IMR-90 (cell line): ENCODE measurements around the gene MYH3. TPM values are rescaled to one million over a fixed set of nuclear protein-coding genes. Genes with fewer than 3 reads are reported as not detected.

ENCODE experiments used
- ATAC-seq: fragments of 200-7000 bp; cut with Tn5 transposase; 2 replicates; pipeline ENCODE4 v1.9.1; 2020; ENCODE audit warnings: low read depth, mild to moderate bottlenecking, moderate library complexity
- BruUV-seq: library from RNA; stranded (reverse); fragments of 400-500 nt; replicated peaks from 2 replicates; lab custom pipeline; 2021; lab: Mats Ljungman, UMichigan
- CTCF ChIA-PET: fragments of 300-600 bp; formaldehyde crosslinking; extraction: SDS; loops from one replicate; lab custom pipeline; 2021; ENCODE audit warnings: antibody characterized with exemption; lab: Yijun Ruan, JAX
- POLR2A ChIA-PET: fragments of 300-600 bp; sonication (Branson Sonifier 250); formaldehyde crosslinking; loops from one replicate; lab custom pipeline; 2022; ENCODE audit warnings: antibody characterized with exemption; ENCODE audit not compliant: unreplicated experiment; lab: Charles Lee
- DNase-seq: peaks from one replicate; pipeline ENCODE4 v3.0.0; 2013
- H2AFZ ChIP-seq: replicated peaks from 2 replicates; pipeline ENCODE3; 2013; ENCODE audit warnings: low read length, mild to moderate bottlenecking; ENCODE audit not compliant: poor library complexity
- H2AK5ac ChIP-seq: 2 replicates; pipeline ENCODE4 v1.6.1; 2013; ENCODE audit warnings: low read depth, low read length, inconsistent platforms
- H2AK9ac ChIP-seq: replicated peaks from 2 replicates; pipeline ENCODE3; 2013; ENCODE audit warnings: mild to moderate bottlenecking, low read depth, low read length, moderate library complexity; ENCODE audit not compliant: poor library complexity
- H2BK120ac ChIP-seq: 2 replicates; pipeline ENCODE4 v1.6.1; 2013; ENCODE audit warnings: low read depth, low read length, inconsistent platforms
- H2BK15ac ChIP-seq: 3 replicates; pipeline ENCODE4 v1.6.1; 2013; ENCODE audit warnings: low read depth, low read length, inconsistent platforms
- H2BK20ac ChIP-seq: 2 replicates; pipeline ENCODE4 v1.6.1; 2013; ENCODE audit warnings: low read depth, mild to moderate bottlenecking, inconsistent platforms, low read length, moderate library complexity
- H2BK5ac ChIP-seq: 2 replicates; pipeline ENCODE4 v1.6.1; 2013; ENCODE audit warnings: mild to moderate bottlenecking, low read depth, low read length, inconsistent platforms; ENCODE audit not compliant: poor library complexity, severe bottlenecking
- H3K14ac ChIP-seq: replicated peaks from 2 replicates; pipeline ENCODE4 v1.6.1; 2013; ENCODE audit warnings: low read depth, low read length, inconsistent platforms
- H3K18ac ChIP-seq: 2 replicates; pipeline ENCODE4 v1.6.1; 2013; ENCODE audit warnings: low read depth, low read length, control low read depth
- H3K23ac ChIP-seq: 2 replicates; pipeline ENCODE4 v1.6.1; 2013; ENCODE audit warnings: low read depth, low read length, inconsistent platforms
- H3K27ac ChIP-seq: 2 replicates; pipeline ENCODE4 v1.5.1; 2013; ENCODE audit warnings: mild to moderate bottlenecking, control low read depth, low read length; ENCODE audit not compliant: insufficient read depth
- H3K27me3 ChIP-seq: 2 replicates; pipeline ENCODE4 v1.6.1; 2013; ENCODE audit warnings: low read length; ENCODE audit not compliant: control insufficient read depth, insufficient read depth
- H3K36me3 ChIP-seq: 2 replicates; pipeline ENCODE4 v1.6.1; 2013; ENCODE audit warnings: low read length, mixed read lengths; ENCODE audit not compliant: control insufficient read depth, insufficient read depth
- H3K4ac ChIP-seq: 2 replicates; pipeline ENCODE4 v1.6.1; 2013; ENCODE audit warnings: low read depth, low read length, inconsistent platforms
- H3K4me1 ChIP-seq: 2 replicates; pipeline ENCODE4 v1.6.1; 2013; ENCODE audit warnings: low read length, mixed read lengths; ENCODE audit not compliant: control insufficient read depth, insufficient read depth
- H3K4me2 ChIP-seq: 2 replicates; pipeline ENCODE4 v1.6.1; 2013; ENCODE audit warnings: low read depth, mild to moderate bottlenecking, control low read depth, low read length, moderate library complexity
- H3K4me3 ChIP-seq: 2 replicates; pipeline ENCODE4 v1.5.1; 2013; ENCODE audit warnings: low read depth, mild to moderate bottlenecking, control low read depth, low read length, moderate library complexity; ENCODE audit not compliant: insufficient read depth
- H3K56ac ChIP-seq: 2 replicates; pipeline ENCODE4 v1.6.1; 2013; ENCODE audit warnings: low read length, inconsistent platforms; ENCODE audit not compliant: insufficient read depth; ENCODE audit errors: extremely low read depth
- H3K79me1 ChIP-seq, 2 experiments: 2 replicates each; pipeline ENCODE4 v1.6.1; 2013; ENCODE audit warnings: low read length in 2 of 2, inconsistent platforms in 1 of 2, low read depth in 1 of 2
- H3K9ac ChIP-seq: 2 replicates; pipeline ENCODE4 v1.6.1; 2013; ENCODE audit warnings: low read depth, low read length, control low read depth
- H3K9me1 ChIP-seq: 2 replicates; pipeline ENCODE4 v1.6.1; 2013; ENCODE audit warnings: low read length, inconsistent platforms; ENCODE audit not compliant: insufficient read depth
- H3K9me3 ChIP-seq: 2 replicates; pipeline ENCODE4 v1.6.1; 2013; ENCODE audit warnings: low read length; ENCODE audit not compliant: control insufficient read depth, insufficient read depth
- H4K20me1 ChIP-seq: 2 replicates; pipeline ENCODE4 v1.6.1; 2013; ENCODE audit warnings: low read length, inconsistent platforms; ENCODE audit not compliant: insufficient read depth
- H4K5ac ChIP-seq: 2 replicates; pipeline ENCODE4 v1.6.1; 2013; ENCODE audit warnings: mild to moderate bottlenecking, low read depth, low read length, control low read depth
- H4K8ac ChIP-seq, 2 experiments: 2 replicates each; pipeline ENCODE4 v1.6.1; 2013; ENCODE audit warnings: low read depth in 2 of 2, low read length in 2 of 2, control low read depth in 1 of 2, inconsistent platforms in 1 of 2
- H4K91ac ChIP-seq: 2 replicates; pipeline ENCODE4 v1.6.1; 2013; ENCODE audit warnings: low read depth, low read length, inconsistent platforms; ENCODE audit not compliant: insufficient read depth
- MAFK ChIP-seq: IDR thresholded peaks from 2 replicates; pipeline ENCODE4 v1.6.1; 2012; ENCODE audit warnings: low read depth, low read length, improper control_type of control experiment
- MAZ ChIP-seq: IDR thresholded peaks from 2 replicates; pipeline ENCODE4 v1.6.1; 2012; ENCODE audit warnings: low read depth, mild to moderate bottlenecking, low read length, improper control_type of control experiment, moderate library complexity, borderline replicate concordance
- RAD21 ChIP-seq: IDR thresholded peaks from 2 replicates; pipeline ENCODE4 v1.6.1; 2012; ENCODE audit warnings: low read length, improper control_type of control experiment
- SMC3 ChIP-seq: fragments of 150-350 bp; IDR thresholded peaks from 2 replicates; pipeline ENCODE4 v1.6.1; 2016; ENCODE audit warnings: low read depth, mild to moderate bottlenecking, antibody characterized with exemption, low read length, moderate library complexity
- WGBS, 2 experiments: methylation state at CpG; one replicate each; pipeline versions ENCODE4 v1.1.5 to v1.1.7; 2013; ENCODE audit warnings: missing lambda C conversion rate in 2 of 2; ENCODE audit not compliant: insufficient read length in 1 of 2; ENCODE audit errors: extremely low coverage in 2 of 2; 5-methylcytosine and 5-hydroxymethylcytosine counted together
- dilution Hi-C: fragments of 300-500 bp; cut with HindIII; formaldehyde crosslinking; loops from one replicate; pipeline ENCODE4 v1.14.3; 2018; ENCODE audit warnings: low sequenced_read_pairs; ENCODE audit not compliant: unreplicated experiment
- in situ Hi-C: fragments of 300-500 bp; cut with MboI; formaldehyde crosslinking; loops from 3 replicates; pipeline ENCODE4 v1.14.3; 2019; ENCODE audit warnings: low sequenced_read_pairs, inconsistent platforms, mixed read lengths
- intact Hi-C: fragments of 100-400 bp; cut with micrococcal nuclease; formaldehyde crosslinking; loops from 2 replicates; pipeline ENCODE4 v1.10.0; 2022
- polyA plus RNA-seq, 3 experiments: library from polyadenylated mRNA; depleted of rRNA; stranded (reverse); fragments of >200 nt; gene quantifications; 2 replicates each; pipeline ENCODE4 v1.2.3, GENCODE V29; 2012; ENCODE audit warnings: low replicate concordance in 1 of 3
- total RNA-seq: library from RNA; depleted of rRNA; stranded (reverse); fragments of >200 nt; gene quantifications from 2 replicates; pipeline ENCODE4 v1.2.3, GENCODE V29; 2012

The MYH3 gene
- total and polyA plus RNA-seq, 2 of the 4 experiments (the other 2 are of a cell fraction), result 0.54 to 0.63 TPM

- H2AK9ac ChIP-seq, result peak overlapping the region; percentile 55
- H4K91ac ChIP-seq, result 0 out of 2 replicates have a peak overlapping the region, but pooled peaks have one; percentile 25
- ChIA-PET CTCF (no interaction called here), POLR2A (no interaction called here)
- H2AFZ ChIP-seq, result no peak overlapping the region
- TF ChIP-seq MAFK (no peak), SMC3 (no peak), RAD21 (no peak), MAZ (no peak)
- H2BK120ac ChIP-seq, result peak overlapping the region; percentile 15; the same call in 1 of the 2 replicates
- H3K4me1 ChIP-seq, result no peaks in the 10 kb centered on the region; the same call in 1 of the 2 replicates
- H3K79me1 ChIP-seq, result no peaks in the 10 kb centered on the region
- H2BK20ac ChIP-seq, result no peak overlapping the region
- intact Hi-C loops, result loop anchor here (5.0 kb wide), 4 partner anchors 34 to 1339 kb away; partner anchors contain the start of genes ADPRM and SCO1
- in situ Hi-C loops, result loop anchor here (5.0 to 10.0 kb wide), 2 partner anchors 86 to 194 kb away; partner anchors contain the start of gene TMEM220
- no peak overlapping the region for H2BK15ac ChIP-seq
- no peak overlapping the region for H2BK5ac ChIP-seq
- H3K9ac ChIP-seq, result no peak overlapping the region
- no peaks in the 10 kb centered on the region for H3K9me1 ChIP-seq
- H3K27ac ChIP-seq, result no peak overlapping the region
- no CpG with 5 or more reads among the region's 5 CpGs for WGBS, 2 experiments
- no peak overlapping the region for H3K4me3 ChIP-seq
- no peak overlapping the region for H3K56ac ChIP-seq
- H3K36me3 ChIP-seq, result no peaks in the 10 kb centered on the region
- H4K20me1 ChIP-seq, result no peaks in the 10 kb centered on the region
- no TSS peak for BruUV-seq
- dilution Hi-C loops, result no loop called here
- no peak overlapping the region for H3K14ac ChIP-seq
- no peak for ATAC-seq
- no peaks in the 10 kb centered on the region for H3K9me3 ChIP-seq
- no peak overlapping the region for H3K4me2 ChIP-seq
- H2AK5ac ChIP-seq, result no peak overlapping the region
- H4K5ac ChIP-seq, result no peak overlapping the region
- no peak overlapping the region for H3K4ac ChIP-seq
- no peak for DNase-seq
- H3K18ac ChIP-seq, result no peak overlapping the region
- H3K27me3 ChIP-seq, result no peaks in the 10 kb centered on the region
- H4K8ac ChIP-seq, result no peak overlapping the region
- no peak overlapping the region for H3K23ac ChIP-seq
Measured at GRCh38 chr17:10648381-10648780, 8.7 kb downstream of the MYH3 start.
